Measurements from ENCODE around the gene PRAMEF17.
"Not testable (repeated sequence)": the region's sequence is repeated elsewhere in the genome, so short reads cannot be mapped to it uniquely, and the experiment has no call there.

- TF ChIP-seq CTCF, POLR2A (IDR thresholded peaks at IDR 0.05): not testable (repeated sequence)
Measured at GRCh38 chr1:13439104-13439783, 49.8 kb downstream of the PRAMEF17 start.

Measured in esophagus squamous epithelium (tissue), 4 donors.